LNCAP (cell line): ENCODE data around the gene RNFT2.

Experiments
- TF ChIP-seq, protein P1 (sequence below): fragments of 450-650 bp; IDR thresholded peaks from 2 replicates; pipeline ENCODE4 v1.5.1; 2017; ENCODE audit warnings: mild to moderate bottlenecking

RNFT2 gene

DNA sequence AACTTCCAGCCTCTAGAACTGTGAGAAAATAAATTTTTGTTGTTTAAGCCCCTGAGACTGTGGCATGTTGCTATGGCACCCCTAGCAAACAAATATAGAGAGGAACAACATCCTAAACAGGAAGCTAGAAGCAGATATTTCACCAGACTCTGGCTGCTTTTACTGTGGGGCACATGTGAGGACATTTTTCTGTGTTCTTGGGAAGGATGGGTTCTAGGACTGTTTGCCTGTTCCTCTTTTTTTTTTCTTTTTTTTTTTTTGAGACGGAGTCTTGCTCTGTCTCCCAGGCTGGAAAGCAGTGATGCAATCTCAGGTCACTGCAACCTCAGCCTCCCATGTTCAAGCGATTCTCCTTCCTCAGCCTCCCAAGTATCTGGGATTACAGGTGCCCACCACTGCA is 147.4 kb downstream of the RNFT2 start:
- TF ChIP-seq, protein P1, sequence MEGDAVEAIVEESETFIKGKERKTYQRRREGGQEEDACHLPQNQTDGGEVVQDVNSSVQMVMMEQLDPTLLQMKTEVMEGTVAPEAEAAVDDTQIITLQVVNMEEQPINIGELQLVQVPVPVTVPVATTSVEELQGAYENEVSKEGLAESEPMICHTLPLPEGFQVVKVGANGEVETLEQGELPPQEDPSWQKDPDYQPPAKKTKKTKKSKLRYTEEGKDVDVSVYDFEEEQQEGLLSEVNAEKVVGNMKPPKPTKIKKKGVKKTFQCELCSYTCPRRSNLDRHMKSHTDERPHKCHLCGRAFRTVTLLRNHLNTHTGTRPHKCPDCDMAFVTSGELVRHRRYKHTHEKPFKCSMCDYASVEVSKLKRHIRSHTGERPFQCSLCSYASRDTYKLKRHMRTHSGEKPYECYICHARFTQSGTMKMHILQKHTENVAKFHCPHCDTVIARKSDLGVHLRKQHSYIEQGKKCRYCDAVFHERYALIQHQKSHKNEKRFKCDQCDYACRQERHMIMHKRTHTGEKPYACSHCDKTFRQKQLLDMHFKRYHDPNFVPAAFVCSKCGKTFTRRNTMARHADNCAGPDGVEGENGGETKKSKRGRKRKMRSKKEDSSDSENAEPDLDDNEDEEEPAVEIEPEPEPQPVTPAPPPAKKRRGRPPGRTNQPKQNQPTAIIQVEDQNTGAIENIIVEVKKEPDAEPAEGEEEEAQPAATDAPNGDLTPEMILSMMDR = no peak

DNA sequence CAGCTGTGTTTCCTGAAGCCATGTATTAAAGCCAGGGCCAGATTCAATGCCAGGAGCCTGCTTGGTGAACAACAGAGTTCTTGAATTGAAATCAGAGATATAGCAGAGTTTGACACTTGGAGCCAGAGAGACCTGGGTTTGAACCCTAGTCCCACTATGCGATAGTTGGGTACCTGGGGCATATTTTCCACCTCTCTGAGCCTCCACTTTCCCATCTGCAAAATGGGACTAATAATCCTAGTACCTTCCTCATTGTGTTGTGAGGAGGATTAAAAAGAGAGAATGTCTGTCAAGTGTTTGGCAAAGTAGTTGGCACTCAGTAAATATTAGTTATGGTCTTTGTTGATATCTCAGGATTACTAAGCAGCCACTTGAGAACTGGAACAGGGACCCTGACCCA is 149.1 kb downstream of the RNFT2 start:
- TF ChIP-seq, protein P1 = no peak

DNA sequence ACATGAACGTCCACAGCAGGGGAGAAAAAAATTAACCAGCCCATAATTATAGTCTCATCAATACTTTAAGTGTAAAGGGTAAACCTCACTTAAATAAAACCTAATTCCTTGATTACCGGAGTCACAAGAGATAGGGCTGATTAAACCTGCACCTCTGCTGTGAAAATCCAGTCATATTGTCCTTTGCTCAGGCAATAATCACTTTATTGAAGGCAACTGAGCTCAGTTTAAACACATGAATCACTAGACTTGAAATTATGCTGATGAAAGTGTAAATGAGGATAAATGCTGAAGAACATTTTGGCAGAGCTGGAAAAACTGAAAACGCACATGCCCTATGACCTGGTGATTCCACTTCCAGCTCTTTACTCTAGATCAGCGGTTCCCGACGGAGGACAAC is 149.8 kb downstream of the RNFT2 start:
- TF ChIP-seq, protein P1 = no peak

GRCh38 chr12:116890330-116890729 is 152.2 kb downstream of the RNFT2 start:
- TF ChIP-seq, protein P1 = no peak

GRCh38 chr12:116891019-116891418 is 152.9 kb downstream of the RNFT2 start:
- TF ChIP-seq, protein P1 = no peak

DNA sequence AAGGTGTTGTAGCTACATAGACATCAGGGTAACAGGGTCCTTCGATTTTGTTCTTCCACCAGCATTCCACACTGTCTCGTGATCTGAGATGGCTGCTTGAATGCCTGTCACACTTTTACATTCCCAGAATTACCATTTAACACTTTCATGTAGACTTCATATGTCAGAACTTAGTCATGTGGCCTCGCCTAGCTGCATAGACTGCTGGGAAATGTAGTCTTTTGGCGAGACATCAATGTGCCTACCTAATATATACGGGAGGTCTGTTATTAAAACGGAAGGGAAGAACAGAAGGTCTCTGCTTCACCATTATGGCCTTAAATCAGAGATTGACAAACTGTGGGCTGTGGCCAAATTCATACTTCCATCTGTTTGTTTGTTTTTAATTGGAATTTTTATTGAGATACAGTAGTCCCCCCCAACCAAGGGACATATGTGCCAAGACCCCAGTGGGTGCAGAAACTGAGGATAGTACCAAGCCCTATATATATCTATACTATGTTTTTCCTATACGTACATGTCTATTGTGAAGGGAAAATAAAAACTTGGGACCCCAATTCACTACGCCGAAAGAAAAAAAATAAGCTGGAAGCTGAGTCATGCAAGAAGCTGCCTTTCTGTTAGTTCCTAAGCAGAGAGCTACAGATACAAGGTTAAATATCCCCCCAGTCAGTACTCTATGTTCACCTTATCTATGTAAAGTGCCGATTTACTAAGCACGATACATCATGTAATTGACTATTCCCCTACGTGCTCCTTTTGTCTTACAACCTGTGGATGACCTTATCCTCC is 154.4 kb downstream of the RNFT2 start:
- TF ChIP-seq, protein P1 = no peak

DNA sequence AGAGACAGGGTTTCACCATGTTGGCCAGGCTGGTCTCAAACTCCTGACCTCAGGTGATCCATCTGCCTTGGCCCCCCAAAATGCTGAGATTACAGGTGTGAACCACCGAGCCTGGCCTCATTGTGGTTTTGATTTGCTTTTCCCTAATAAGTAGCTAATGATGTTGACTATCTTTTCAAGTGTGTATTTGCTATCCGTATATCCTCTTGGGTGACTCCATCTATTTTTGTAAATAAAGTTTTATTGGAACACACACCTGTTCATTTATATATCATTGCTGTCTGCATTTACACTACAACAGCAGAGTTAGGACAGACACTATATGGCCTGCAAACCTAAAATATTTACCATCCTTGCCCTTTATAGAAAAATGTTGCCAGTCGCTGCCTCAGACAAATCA is 156.8 kb downstream of the RNFT2 start:
- TF ChIP-seq, protein P1 = no peak

DNA sequence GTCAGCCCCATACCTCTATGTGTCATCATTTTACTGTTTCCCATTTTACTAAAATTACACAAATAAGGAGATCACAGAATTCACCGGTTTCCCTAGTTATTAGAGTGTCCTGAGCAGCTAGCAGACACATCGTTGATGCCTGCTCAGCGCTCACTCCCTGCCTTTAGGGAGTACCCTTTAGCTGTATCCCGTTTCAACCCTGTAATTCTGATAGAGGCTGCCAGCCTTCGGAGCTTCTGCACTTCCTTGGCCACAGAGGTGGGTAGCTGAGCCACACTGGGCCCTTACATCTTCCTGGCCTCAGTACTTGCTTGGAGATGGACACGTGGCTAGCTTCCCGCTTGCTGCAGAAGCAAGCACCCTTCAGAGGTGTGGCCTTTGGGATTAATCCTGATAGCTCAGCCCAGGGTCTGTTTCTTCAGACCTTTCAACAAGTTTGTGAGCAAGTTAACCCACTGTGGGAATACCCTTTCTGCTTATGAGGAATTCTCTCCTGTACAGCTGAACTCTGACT is 158.4 kb downstream of the RNFT2 start:
- TF ChIP-seq, protein P1 = no peak
